ENCODE results near the gene SP3.

Gene SP3

GRCh38 chr2:173874003-173874893 lies 90.9 kb downstream of the SP3 start:
- H3K4me3 ChIP-seq (ENCODE audit: low read depth, low read length), result no peak overlapping the region
- no peak for DNase-seq (ENCODE audit: low read depth)
- no peak for TF ChIP-seq CTCF (IDR thresholded peaks at IDR 0.05; ENCODE audit: low read depth, low read length)
- TF ChIP-seq POLR2A (IDR thresholded peaks at IDR 0.05; ENCODE audit: extremely low read depth, insufficient read length), result no peak
- no peak for TF ChIP-seq MYC (IDR thresholded peaks at IDR 0.05; ENCODE audit: low read depth, low read length)
- no peak for TF ChIP-seq MAX (IDR thresholded peaks at IDR 0.05; ENCODE audit: low read depth, low read length)

GRCh38 chr2:173872714-173873113 lies 92.5 kb downstream of the SP3 start:
- H3K4me3 ChIP-seq (ENCODE audit: low read depth, low read length), result no peak overlapping the region
- TF ChIP-seq MAX (IDR thresholded peaks at IDR 0.05; ENCODE audit: low read depth, low read length), result no peak
- TF ChIP-seq POLR2A (IDR thresholded peaks at IDR 0.05; ENCODE audit: extremely low read depth, insufficient read length), result no peak
- no peak for TF ChIP-seq MYC (IDR thresholded peaks at IDR 0.05; ENCODE audit: low read depth, low read length)
- TF ChIP-seq CTCF (IDR thresholded peaks at IDR 0.05; ENCODE audit: low read depth, low read length), result no peak
- DNase-seq (ENCODE audit: low read depth), result no peak

GRCh38 chr2:173869244-173870229 lies 95.6 kb downstream of the SP3 start:
- TF ChIP-seq CTCF (IDR thresholded peaks at IDR 0.05; ENCODE audit: low read depth, low read length), result no peak
- TF ChIP-seq POLR2A (IDR thresholded peaks at IDR 0.05; ENCODE audit: extremely low read depth, insufficient read length), result no peak
- no peak for TF ChIP-seq MAX (IDR thresholded peaks at IDR 0.05; ENCODE audit: low read depth, low read length)
- no peak overlapping the region for H3K4me3 ChIP-seq (ENCODE audit: low read depth, low read length)
- DNase-seq (ENCODE audit: low read depth), result no peak

- H3K4me3 ChIP-seq (ENCODE audit: low read depth, low read length), result no peak overlapping the region
- no peak for DNase-seq (ENCODE audit: low read depth)
- TF ChIP-seq POLR2A (IDR thresholded peaks at IDR 0.05; ENCODE audit: extremely low read depth, insufficient read length) (no peak), MYC (IDR thresholded peaks at IDR 0.05; ENCODE audit: low read depth, low read length) (no peak), CTCF (IDR thresholded peaks at IDR 0.05; ENCODE audit: low read depth, low read length) (no peak), MAX (IDR thresholded peaks at IDR 0.05; ENCODE audit: low read depth, low read length) (no peak)
These were observed 96.8 kb downstream of the SP3 start for GRCh38 chr2:173868406-173868805.

GRCh38 chr2:173866874-173867618 lies 98.1 kb downstream of the SP3 start:
- no peak for DNase-seq (ENCODE audit: low read depth)
- no peak overlapping the region for H3K4me3 ChIP-seq (ENCODE audit: low read depth, low read length)
- TF ChIP-seq CTCF (IDR thresholded peaks at IDR 0.05; ENCODE audit: low read depth, low read length) (no peak), POLR2A (IDR thresholded peaks at IDR 0.05; ENCODE audit: extremely low read depth, insufficient read length) (no peak), MYC (IDR thresholded peaks at IDR 0.05; ENCODE audit: low read depth, low read length) (no peak), MAX (IDR thresholded peaks at IDR 0.05; ENCODE audit: low read depth, low read length) (no peak)
